Measurements from ENCODE around the gene RBM15B. TPM values are rescaled to one million over a fixed set of nuclear protein-coding genes. Genes with fewer than 3 reads are reported as not detected.

RBM15B gene, protein sequence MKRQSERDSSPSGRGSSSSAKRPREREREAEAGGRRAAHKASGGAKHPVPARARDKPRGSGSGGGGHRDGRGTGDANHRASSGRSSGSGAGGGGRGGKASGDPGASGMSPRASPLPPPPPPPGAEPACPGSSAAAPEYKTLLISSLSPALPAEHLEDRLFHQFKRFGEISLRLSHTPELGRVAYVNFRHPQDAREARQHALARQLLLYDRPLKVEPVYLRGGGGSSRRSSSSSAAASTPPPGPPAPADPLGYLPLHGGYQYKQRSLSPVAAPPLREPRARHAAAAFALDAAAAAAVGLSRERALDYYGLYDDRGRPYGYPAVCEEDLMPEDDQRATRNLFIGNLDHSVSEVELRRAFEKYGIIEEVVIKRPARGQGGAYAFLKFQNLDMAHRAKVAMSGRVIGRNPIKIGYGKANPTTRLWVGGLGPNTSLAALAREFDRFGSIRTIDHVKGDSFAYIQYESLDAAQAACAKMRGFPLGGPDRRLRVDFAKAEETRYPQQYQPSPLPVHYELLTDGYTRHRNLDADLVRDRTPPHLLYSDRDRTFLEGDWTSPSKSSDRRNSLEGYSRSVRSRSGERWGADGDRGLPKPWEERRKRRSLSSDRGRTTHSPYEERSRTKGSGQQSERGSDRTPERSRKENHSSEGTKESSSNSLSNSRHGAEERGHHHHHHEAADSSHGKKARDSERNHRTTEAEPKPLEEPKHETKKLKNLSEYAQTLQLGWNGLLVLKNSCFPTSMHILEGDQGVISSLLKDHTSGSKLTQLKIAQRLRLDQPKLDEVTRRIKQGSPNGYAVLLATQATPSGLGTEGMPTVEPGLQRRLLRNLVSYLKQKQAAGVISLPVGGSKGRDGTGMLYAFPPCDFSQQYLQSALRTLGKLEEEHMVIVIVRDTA
- total RNA-seq (10 to 100 TPM; 29.1 to 29.2 TPM), total RNA-seq (85.1 to 192 (median 147) reads per million in 172 experiments)
- polyA plus RNA-seq (2013, experiment 1 of 2), result 26.1 TPM
- 23.4 TPM for polyA plus RNA-seq (2013, experiment 2 of 2)

DNA sequence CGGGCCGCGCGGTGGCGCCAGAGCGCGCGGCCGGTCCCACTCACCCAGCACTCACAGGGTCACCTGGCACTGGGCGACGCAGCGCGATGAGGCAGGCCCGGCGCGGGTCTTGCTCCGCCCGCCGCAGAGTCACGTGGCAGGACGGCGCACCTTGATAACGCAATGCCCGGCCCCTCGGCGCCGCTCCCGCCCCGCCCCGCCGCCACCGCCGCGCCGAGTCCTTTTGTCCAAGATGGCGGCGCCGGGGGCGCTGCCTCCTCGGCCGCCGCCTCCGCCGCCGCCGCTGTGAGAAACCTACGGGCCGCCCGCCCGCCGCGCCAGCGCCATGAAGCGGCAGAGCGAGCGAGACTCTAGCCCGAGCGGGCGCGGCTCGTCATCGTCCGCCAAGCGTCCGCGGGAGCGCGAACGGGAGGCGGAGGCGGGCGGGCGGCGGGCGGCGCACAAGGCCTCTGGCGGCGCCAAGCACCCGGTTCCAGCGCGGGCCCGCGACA lies at the start of gene RBM15B:
RBM15B (plus strand) TSS at position 211 of the 491 bp plus-strand sequence; CDS start at position 326, 115 bp downstream.
- peaks cover 68% of the 10 kb centered on the region for H3K36me3 Mint-ChIP-seq (ENCODE audit: low read depth)
- POLR2A ChIA-PET, result interaction anchor here (0.9 to 3.3 kb wide), 3 partner anchors 108 to 822 kb away, joined by 4 to 17 read pairs (median 7); partner anchors contain the start of genes DCAF1, HEMK1 and MAPKAPK3
- H3K4me3 Mint-ChIP-seq, result peak within 1 kb of the TSS; percentile 86
- ATAC-seq (ENCODE audit: poor library complexity), result peak; percentile 86
- no peaks in the 10 kb centered on the region for H3K9me3 Mint-ChIP-seq
- CTCF ChIA-PET, result interaction anchor here (2.4 kb wide), 1 partner anchor 108 kb away, joined by 12 read pairs; the partner anchor contains the start of gene DCAF1
- DNase-seq, result peak; percentile 94 to 98 (median 97)
- peaks cover 66% of the 10 kb centered on the region for H3K36me3 ChIP-seq (ENCODE audit: insufficient read depth, low read length)
- H3K9me3 ChIP-seq (ENCODE audit: control insufficient read depth in 1 of 2, insufficient read depth in 1 of 2, low read length in 2 of 2), result peaks cover 0 to 8% of the 10 kb centered on the region in 2 experiments
- peaks cover 90% of the 10 kb centered on the region for H3K4me1 ChIP-seq (ENCODE audit: insufficient read depth, low read length)
- no peaks in the 10 kb centered on the region for H3K27me3 ChIP-seq (ENCODE audit: control insufficient read depth in 1 of 2, insufficient read depth in 2 of 2, low read length in 2 of 2)
- peaks cover 69% of the 10 kb centered on the region for H3K4me1 Mint-ChIP-seq (ENCODE audit: low read depth)
- peak within 1 kb of the TSS; percentile 63 for H3K4me3 ChIP-seq (ENCODE audit: low read length)
- peak within 1 kb of the TSS; percentile 70 to 88 for H3K27ac ChIP-seq (ENCODE audit: low read depth in 1 of 2, low read length in 2 of 2)
- intact Hi-C loops (cut with DNase I, micrococcal nuclease), result loop anchor here (1.0 to 10.0 kb wide), 7 partner anchors 43 to 1039 kb away; partner anchors contain the start of genes CYB561D2 (in 1 of the 2), NPRL2 (in 1 of the 2), POC1A (in 1 of the 2) and RAD54L2 (in 1 of the 2)
- no peaks in the 10 kb centered on the region for H3K27me3 Mint-ChIP-seq
- TF ChIP-seq, protein P1, sequence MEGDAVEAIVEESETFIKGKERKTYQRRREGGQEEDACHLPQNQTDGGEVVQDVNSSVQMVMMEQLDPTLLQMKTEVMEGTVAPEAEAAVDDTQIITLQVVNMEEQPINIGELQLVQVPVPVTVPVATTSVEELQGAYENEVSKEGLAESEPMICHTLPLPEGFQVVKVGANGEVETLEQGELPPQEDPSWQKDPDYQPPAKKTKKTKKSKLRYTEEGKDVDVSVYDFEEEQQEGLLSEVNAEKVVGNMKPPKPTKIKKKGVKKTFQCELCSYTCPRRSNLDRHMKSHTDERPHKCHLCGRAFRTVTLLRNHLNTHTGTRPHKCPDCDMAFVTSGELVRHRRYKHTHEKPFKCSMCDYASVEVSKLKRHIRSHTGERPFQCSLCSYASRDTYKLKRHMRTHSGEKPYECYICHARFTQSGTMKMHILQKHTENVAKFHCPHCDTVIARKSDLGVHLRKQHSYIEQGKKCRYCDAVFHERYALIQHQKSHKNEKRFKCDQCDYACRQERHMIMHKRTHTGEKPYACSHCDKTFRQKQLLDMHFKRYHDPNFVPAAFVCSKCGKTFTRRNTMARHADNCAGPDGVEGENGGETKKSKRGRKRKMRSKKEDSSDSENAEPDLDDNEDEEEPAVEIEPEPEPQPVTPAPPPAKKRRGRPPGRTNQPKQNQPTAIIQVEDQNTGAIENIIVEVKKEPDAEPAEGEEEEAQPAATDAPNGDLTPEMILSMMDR (IDR thresholded peaks at IDR 0.05), result peak; percentile 10
- peak within 1 kb of the TSS; percentile 91 for H3K27ac Mint-ChIP-seq

DNA sequence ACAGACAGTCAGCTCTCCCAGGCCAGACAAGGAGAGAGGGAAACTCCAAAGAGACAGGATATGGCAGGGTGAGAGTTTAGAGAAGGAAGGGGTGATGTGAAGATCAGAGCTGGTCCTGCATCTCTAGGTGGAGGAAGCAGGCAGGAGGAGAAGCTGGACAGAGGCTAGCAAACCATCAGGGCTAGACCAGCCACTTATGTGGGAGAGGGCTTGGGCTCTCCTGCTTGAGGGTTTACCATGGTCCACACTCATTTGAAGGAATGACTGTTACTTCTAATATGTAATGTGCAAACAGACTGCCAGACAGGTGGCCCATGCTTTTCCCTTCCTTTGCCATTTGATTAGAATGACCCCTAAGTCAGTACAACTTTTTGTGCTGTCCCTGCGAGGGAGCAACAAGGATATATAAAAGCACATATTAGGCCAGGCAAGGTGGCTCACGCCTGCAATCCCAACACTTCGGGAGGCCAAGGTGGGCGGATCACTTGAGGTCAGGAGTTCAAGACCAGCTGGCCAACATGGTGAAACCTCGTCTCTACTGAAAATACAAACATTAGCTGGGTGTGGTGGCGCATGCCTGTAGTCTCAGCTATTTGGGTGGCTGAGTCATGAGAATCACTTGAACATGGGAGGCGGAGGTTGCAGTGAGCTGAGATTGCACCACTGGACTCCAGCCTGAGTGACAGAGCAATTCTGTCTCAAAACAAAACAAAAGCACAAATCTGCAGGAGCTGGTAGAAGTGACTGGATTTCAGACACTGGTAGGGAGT lies 47.0 kb upstream of the RBM15B start:
- Mint-ChIP-seq H3K4me1 (ENCODE audit: low read depth) (no peaks in the 10 kb centered on the region), H3K4me3 (no peak overlapping the region), H3K27me3 (no peaks in the 10 kb centered on the region), H3K27ac (no peak overlapping the region), H3K9me3 (no peaks in the 10 kb centered on the region), H3K36me3 (ENCODE audit: low read depth) (no peaks in the 10 kb centered on the region)
- Histone ChIP-seq H3K9me3 (ENCODE audit: control insufficient read depth in 1 of 2, insufficient read depth in 1 of 2, low read length in 2 of 2) (no peaks in the 10 kb centered on the region), H3K4me3 (ENCODE audit: low read length) (no peak overlapping the region), H3K27ac (ENCODE audit: low read depth in 1 of 2, low read length in 2 of 2) (no peak overlapping the region), H3K27me3 (ENCODE audit: control insufficient read depth in 1 of 2, insufficient read depth in 2 of 2, low read length in 2 of 2) (no peaks in the 10 kb centered on the region), H3K36me3 (ENCODE audit: insufficient read depth, low read length) (no peaks in the 10 kb centered on the region), H3K4me1 (ENCODE audit: insufficient read depth, low read length) (no peaks in the 10 kb centered on the region)
- ATAC-seq (ENCODE audit: poor library complexity), result no peak
- TF ChIP-seq, protein P1 (IDR thresholded peaks at IDR 0.05), result no peak
- no peak for DNase-seq
- intact Hi-C loops (cut with DNase I, micrococcal nuclease), result no loop called here
- ChIA-PET POLR2A (no interaction called here), CTCF (no interaction called here)

All from CD4-positive, alpha-beta T cell (primary cell).